ENCODE data around the gene RNU6-9. TPM values are rescaled to one million over a fixed set of nuclear protein-coding genes. Genes with fewer than 3 reads are reported as not detected.

RNU6-9 gene
- total and polyA plus RNA-seq, 2 of the 13 experiments (the other 11 are each of a cell fraction or from before 2014, with no cell fraction given) = under 0.01 TPM; not detected in 1

DNA sequence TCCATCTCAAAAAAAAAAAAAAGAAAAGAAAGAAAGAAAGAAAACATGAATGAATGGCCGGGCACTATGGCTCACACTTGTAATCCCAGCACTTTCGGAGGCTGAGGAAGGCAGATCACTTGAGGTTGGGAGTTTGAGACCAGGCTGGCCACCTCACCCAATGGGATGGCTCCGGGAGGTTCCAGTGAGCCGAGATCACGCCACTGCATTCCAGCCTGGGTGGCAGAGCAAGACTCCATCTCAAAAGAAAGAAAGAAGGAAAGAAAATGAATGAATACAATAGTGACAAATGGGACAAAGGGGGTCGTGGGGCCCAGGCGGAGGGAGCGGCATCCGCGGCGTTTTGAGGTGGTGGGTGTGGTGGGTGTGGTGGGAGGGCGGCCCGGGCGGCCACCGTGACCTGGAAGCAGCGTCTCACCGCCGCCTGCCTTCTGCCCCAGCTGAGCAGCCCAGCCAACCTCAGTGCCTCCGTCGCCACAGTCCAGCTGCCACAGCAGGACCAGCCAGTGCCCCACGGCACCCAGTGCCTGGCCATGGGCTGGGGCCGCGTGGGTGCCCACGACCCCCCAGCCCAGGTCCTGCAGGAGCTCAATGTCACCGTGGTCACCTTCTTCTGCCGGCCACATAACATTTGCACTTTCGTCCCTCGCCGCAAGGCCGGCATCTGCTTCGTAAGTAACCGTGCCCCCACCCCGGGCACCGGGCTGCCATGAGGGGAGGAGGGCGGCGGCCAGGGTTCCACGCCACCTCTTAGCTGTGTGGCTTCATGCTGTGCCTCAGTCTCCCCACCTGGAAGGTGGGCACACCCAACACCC, 47.4 kb upstream of the RNU6-9 start:
- CTCF ChIA-PET (ENCODE audit: low intra/inter-chr PET ratio, low total read pairs) = no interaction called here
- H3K4me3 ChIP-seq (replicated peaks in 1 of 3; ENCODE audit: insufficient read depth in 1 of 3, low read depth in 2 of 3, low read length in 3 of 3) = peak overlapping the region in 1 of 3 experiments; percentile 51; a peak in 1 of 6 replicates
- intact Hi-C loops (cut with micrococcal nuclease; ENCODE audit: unreplicated experiment) (no loop called here), in situ Hi-C loops (cut with HindIII; ENCODE audit: extremely low pct_ligation_motif_present, low pct_unique_long_range_greater_than_20kb) (no loop called here)
- FAIRE-seq = no peak
- WGBS (ENCODE audit: low lambda C conversion rate) = 3% methylated on average over 26 of the region's 37 CpGs
- no peaks in the 10 kb centered on the region for H3K79me2 ChIP-seq (ENCODE audit: insufficient read depth, low read length)
- DNase-seq (ENCODE audit: low spot score) = no peak
- ATAC-seq = no peak
- POLR2A ChIA-PET = interaction anchor here (1.9 kb wide), 1 partner anchor 47 kb away, joined by 4 read pairs; no protein-coding TSS in a partner anchor
- no peaks in the 10 kb centered on the region for H3K9me3 ChIP-seq (ENCODE audit: low read length)
- BruUV-seq (replicated peaks) = no TSS peak
- no peaks in the 10 kb centered on the region for H3K36me3 ChIP-seq (replicated peaks in 1 of 2; ENCODE audit: control insufficient read depth in 1 of 2, insufficient read depth in 2 of 2, low read length in 2 of 2)
- H2AFZ ChIP-seq (ENCODE audit: low read length) = no peak overlapping the region
- H3K4me1 ChIP-seq (ENCODE audit: insufficient read depth, low read length) = peaks cover 29% of the 10 kb centered on the region
- peak overlapping the region; percentile 46; the same call in 1 of the 2 replicates for H3K4me2 ChIP-seq (ENCODE audit: low read depth, low read length)
- H4K20me1 ChIP-seq (ENCODE audit: insufficient read depth, low read length) = no peaks in the 10 kb centered on the region
- H3K9ac ChIP-seq (ENCODE audit: insufficient read depth, low read depth, low read length) = no peak overlapping the region
- peaks cover 19 to 69% of the 10 kb centered on the region in 2 experiments for H3K27me3 ChIP-seq (ENCODE audit: control insufficient read depth in 1 of 2, insufficient read depth in 2 of 2, low read length in 2 of 2)
- H3K27ac ChIP-seq (ENCODE audit: extremely low read length, insufficient read depth, low read length) = no peak overlapping the region
- peak; percentile 81; the same call in 1 of the 2 replicates for TF ChIP-seq HNRNPL (IDR thresholded peaks at IDR 0.05; ENCODE audit: low read depth, low read length)
- TF ChIP-seq HNRNPLL (IDR thresholded peaks at IDR 0.05; ENCODE audit: low read depth, low read length, poor library complexity, severe bottlenecking) = peak; percentile 16
- TF ChIP-seq CHD2 (IDR thresholded peaks at IDR 0.05; ENCODE audit: low read depth, low read length) = no peak
- TF ChIP-seq, protein P1, sequence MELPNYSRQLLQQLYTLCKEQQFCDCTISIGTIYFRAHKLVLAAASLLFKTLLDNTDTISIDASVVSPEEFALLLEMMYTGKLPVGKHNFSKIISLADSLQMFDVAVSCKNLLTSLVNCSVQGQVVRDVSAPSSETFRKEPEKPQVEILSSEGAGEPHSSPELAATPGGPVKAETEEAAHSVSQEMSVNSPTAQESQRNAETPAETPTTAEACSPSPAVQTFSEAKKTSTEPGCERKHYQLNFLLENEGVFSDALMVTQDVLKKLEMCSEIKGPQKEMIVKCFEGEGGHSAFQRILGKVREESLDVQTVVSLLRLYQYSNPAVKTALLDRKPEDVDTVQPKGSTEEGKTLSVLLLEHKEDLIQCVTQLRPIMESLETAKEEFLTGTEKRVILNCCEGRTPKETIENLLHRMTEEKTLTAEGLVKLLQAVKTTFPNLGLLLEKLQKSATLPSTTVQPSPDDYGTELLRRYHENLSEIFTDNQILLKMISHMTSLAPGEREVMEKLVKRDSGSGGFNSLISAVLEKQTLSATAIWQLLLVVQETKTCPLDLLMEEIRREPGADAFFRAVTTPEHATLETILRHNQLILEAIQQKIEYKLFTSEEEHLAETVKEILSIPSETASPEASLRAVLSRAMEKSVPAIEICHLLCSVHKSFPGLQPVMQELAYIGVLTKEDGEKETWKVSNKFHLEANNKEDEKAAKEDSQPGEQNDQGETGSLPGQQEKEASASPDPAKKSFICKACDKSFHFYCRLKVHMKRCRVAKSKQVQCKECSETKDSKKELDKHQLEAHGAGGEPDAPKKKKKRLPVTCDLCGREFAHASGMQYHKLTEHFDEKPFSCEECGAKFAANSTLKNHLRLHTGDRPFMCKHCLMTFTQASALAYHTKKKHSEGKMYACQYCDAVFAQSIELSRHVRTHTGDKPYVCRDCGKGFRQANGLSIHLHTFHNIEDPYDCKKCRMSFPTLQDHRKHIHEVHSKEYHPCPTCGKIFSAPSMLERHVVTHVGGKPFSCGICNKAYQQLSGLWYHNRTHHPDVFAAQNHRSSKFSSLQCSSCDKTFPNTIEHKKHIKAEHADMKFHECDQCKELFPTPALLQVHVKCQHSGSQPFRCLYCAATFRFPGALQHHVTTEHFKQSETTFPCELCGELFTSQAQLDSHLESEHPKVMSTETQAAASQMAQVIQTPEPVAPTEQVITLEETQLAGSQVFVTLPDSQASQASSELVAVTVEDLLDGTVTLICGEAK (IDR thresholded peaks at IDR 0.05) = no peak
- TF ChIP-seq, protein P1 (CRISPR knock-in tag; IDR thresholded peaks at IDR 0.05) = no peak
- TF ChIP-seq, protein P2, sequence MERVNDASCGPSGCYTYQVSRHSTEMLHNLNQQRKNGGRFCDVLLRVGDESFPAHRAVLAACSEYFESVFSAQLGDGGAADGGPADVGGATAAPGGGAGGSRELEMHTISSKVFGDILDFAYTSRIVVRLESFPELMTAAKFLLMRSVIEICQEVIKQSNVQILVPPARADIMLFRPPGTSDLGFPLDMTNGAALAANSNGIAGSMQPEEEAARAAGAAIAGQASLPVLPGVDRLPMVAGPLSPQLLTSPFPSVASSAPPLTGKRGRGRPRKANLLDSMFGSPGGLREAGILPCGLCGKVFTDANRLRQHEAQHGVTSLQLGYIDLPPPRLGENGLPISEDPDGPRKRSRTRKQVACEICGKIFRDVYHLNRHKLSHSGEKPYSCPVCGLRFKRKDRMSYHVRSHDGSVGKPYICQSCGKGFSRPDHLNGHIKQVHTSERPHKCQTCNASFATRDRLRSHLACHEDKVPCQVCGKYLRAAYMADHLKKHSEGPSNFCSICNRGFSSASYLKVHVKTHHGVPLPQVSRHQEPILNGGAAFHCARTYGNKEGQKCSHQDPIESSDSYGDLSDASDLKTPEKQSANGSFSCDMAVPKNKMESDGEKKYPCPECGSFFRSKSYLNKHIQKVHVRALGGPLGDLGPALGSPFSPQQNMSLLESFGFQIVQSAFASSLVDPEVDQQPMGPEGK (CRISPR knock-in tag; IDR thresholded peaks at IDR 0.05) = 0 out of 2 replicates have a peak, but pooled peaks have one; percentile 26
- TF ChIP-seq ARNTL (CRISPR knock-in tag; IDR thresholded peaks at IDR 0.05) = no peak
- TF ChIP-seq, protein P3, sequence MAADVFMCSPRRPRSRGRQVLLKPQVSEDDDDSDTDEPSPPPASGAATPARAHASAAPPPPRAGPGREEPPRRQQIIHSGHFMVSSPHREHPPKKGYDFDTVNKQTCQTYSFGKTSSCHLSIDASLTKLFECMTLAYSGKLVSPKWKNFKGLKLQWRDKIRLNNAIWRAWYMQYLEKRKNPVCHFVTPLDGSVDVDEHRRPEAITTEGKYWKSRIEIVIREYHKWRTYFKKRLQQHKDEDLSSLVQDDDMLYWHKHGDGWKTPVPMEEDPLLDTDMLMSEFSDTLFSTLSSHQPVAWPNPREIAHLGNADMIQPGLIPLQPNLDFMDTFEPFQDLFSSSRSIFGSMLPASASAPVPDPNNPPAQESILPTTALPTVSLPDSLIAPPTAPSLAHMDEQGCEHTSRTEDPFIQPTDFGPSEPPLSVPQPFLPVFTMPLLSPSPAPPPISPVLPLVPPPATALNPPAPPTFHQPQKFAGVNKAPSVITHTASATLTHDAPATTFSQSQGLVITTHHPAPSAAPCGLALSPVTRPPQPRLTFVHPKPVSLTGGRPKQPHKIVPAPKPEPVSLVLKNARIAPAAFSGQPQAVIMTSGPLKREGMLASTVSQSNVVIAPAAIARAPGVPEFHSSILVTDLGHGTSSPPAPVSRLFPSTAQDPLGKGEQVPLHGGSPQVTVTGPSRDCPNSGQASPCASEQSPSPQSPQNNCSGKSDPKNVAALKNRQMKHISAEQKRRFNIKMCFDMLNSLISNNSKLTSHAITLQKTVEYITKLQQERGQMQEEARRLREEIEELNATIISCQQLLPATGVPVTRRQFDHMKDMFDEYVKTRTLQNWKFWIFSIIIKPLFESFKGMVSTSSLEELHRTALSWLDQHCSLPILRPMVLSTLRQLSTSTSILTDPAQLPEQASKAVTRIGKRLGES (CRISPR knock-in tag; IDR thresholded peaks at IDR 0.05; ENCODE audit: borderline replicate concordance) = no peak
- no peak for TF ChIP-seq ZNF282 (IDR thresholded peaks at IDR 0.05; ENCODE audit: partially characterized antibody)

All from HepG2 (cell line).